Measurements from ENCODE around the gene RNU1-2. TPM values are rescaled to one million over a fixed set of nuclear protein-coding genes. Genes with fewer than 3 reads are reported as not detected.

The RNU1-2 gene
- polyA plus RNA-seq, 1 donor from 2014 or later, result not detected

GRCh38 chr1:16903458-16903796 lies 7.6 kb downstream of the RNU1-2 start:
- Histone ChIP-seq H3F3A (ENCODE audit: insufficient read depth, low read length, poor library complexity, severe bottlenecking) (no peaks in the 10 kb centered on the region), H3K79me2 (replicated peaks; ENCODE audit: insufficient read depth, low read length) (no peaks in the 10 kb centered on the region), H3K36me3 (ENCODE audit: insufficient read depth, low read length) (no peaks in the 10 kb centered on the region), H3K9me3 (ENCODE audit: low read length) (no peaks in the 10 kb centered on the region), H3K27me3 (ENCODE audit: insufficient read depth, low read depth, low read length) (no peaks in the 10 kb centered on the region), H2AFZ (ENCODE audit: low read depth, low read length) (no peak overlapping the region), H3K4me2 (ENCODE audit: low read length) (no peak overlapping the region), H3K27ac (ENCODE audit: low read length) (peak overlapping the region; percentile 100), H3K9ac (ENCODE audit: low read length) (peak overlapping the region; percentile 92), H4K20me1 (ENCODE audit: insufficient read depth) (no peaks in the 10 kb centered on the region), H3K4me3 (ENCODE audit: low read length) (peak overlapping the region; percentile 70), H3K9me2 (ENCODE audit: insufficient read depth, low read length) (no peaks in the 10 kb centered on the region)
- TF ChIP-seq EZH2 (IDR thresholded peaks at IDR 0.05; ENCODE audit: borderline replicate concordance, insufficient read depth, low read length, poor library complexity, severe bottlenecking) (no peak), SMC3 (conservative IDR thresholded peaks at IDR 0.05; ENCODE audit: poor library complexity) (no peak), POLR2AphosphoS5 (IDR thresholded peaks at IDR 0.05) (no peak), EP300 (conservative IDR thresholded peaks at IDR 0.05; ENCODE audit: poor library complexity, severe bottlenecking) (no peak), CTCF (IDR thresholded peaks at IDR 0.05; ENCODE audit: poor library complexity, severe bottlenecking) (no peak), RAD21 (conservative IDR thresholded peaks at IDR 0.05) (no peak), REST (IDR thresholded peaks at IDR 0.05; ENCODE audit: borderline replicate concordance) (no peak), MXI1 (conservative IDR thresholded peaks at IDR 0.05; ENCODE audit: poor library complexity, severe bottlenecking) (no peak), TAF1 (IDR thresholded peaks at IDR 0.05; ENCODE audit: low read depth) (no peak)

- H3F3A ChIP-seq (ENCODE audit: insufficient read depth, low read length, poor library complexity, severe bottlenecking), result no peaks in the 10 kb centered on the region
- H3K36me3 ChIP-seq (ENCODE audit: insufficient read depth, low read length), result no peaks in the 10 kb centered on the region
- H3K27me3 ChIP-seq (ENCODE audit: insufficient read depth, low read depth, low read length), result no peaks in the 10 kb centered on the region
- H3K9ac ChIP-seq (ENCODE audit: low read length), result peak overlapping the region; percentile 92
- no peaks in the 10 kb centered on the region for H3K9me2 ChIP-seq (ENCODE audit: insufficient read depth, low read length)
- no peaks in the 10 kb centered on the region for H3K9me3 ChIP-seq (ENCODE audit: low read length)
- TF ChIP-seq TAF1 (IDR thresholded peaks at IDR 0.05; ENCODE audit: low read depth) (no peak), REST (IDR thresholded peaks at IDR 0.05; ENCODE audit: borderline replicate concordance) (peak; percentile 69), CTCF (IDR thresholded peaks at IDR 0.05; ENCODE audit: poor library complexity, severe bottlenecking) (no peak), SMC3 (conservative IDR thresholded peaks at IDR 0.05; ENCODE audit: poor library complexity) (no peak), EP300 (conservative IDR thresholded peaks at IDR 0.05; ENCODE audit: poor library complexity, severe bottlenecking) (peak; percentile 80), EZH2 (IDR thresholded peaks at IDR 0.05; ENCODE audit: borderline replicate concordance, insufficient read depth, low read length, poor library complexity, severe bottlenecking) (no peak), RAD21 (conservative IDR thresholded peaks at IDR 0.05) (no peak), MXI1 (conservative IDR thresholded peaks at IDR 0.05; ENCODE audit: poor library complexity, severe bottlenecking) (peak; percentile 34), POLR2AphosphoS5 (IDR thresholded peaks at IDR 0.05) (peak; percentile 89)
- peak overlapping the region; percentile 97 for H3K4me2 ChIP-seq (ENCODE audit: low read length)
- peak overlapping the region; percentile 100 for H3K27ac ChIP-seq (ENCODE audit: low read length)
- no peaks in the 10 kb centered on the region for H3K79me2 ChIP-seq (replicated peaks; ENCODE audit: insufficient read depth, low read length)
- H2AFZ ChIP-seq (ENCODE audit: low read depth, low read length), result peak overlapping the region; percentile 97
- H3K4me3 ChIP-seq (ENCODE audit: low read length), result peak overlapping the region; percentile 70
- no peaks in the 10 kb centered on the region for H4K20me1 ChIP-seq (ENCODE audit: insufficient read depth)
Measured at GRCh38 chr1:16904560-16905109, 8.9 kb downstream of the RNU1-2 start.
